Body of pancreas (tissue), 4 donors: Measurements from ENCODE around the gene ATXN7L3. TPM values are rescaled to one million over a fixed set of nuclear protein-coding genes. Genes with fewer than 3 reads are reported as not detected.

Source experiments
- ATAC-seq: fragments of 150-250 bp; one replicate; pipeline ENCODE4 v1.9.1; 2016
- DNase-seq, 4 donors: peaks; one replicate each; pipeline ENCODE4 v3.0.0-alpha.2; 2019
- H3K27ac ChIP-seq, 4 donors: fragments of 200-600 bp; sonication (generic); 1 replicate in 3 of 4; 2 replicates in 1 of 4; pipeline versions ENCODE4 v1.5.1 to v1.6.1; 2016 to 2019; ENCODE audit warnings: mild to moderate bottlenecking in 1 of 4, mixed read lengths in 1 of 4, moderate library complexity in 1 of 4
- H3K27me3 ChIP-seq, 2 donors: fragments of 200-600 bp; sonication (generic); one replicate each; pipeline ENCODE4 v1.6.0; 2016; ENCODE audit warnings: mild to moderate bottlenecking in 1 of 2
- H3K36me3 ChIP-seq, 2 donors: fragments of 200-600 bp; sonication (generic); replicated peaks in 1 of 2; 2 replicates each; pipeline ENCODE4 v1.5.1; 2016; ENCODE audit warnings: low read depth in 2 of 2; ENCODE audit not compliant: insufficient read depth in 1 of 2
- H3K4me1 ChIP-seq: fragments of 200-600 bp; sonication (generic); one replicate; pipeline ENCODE4 v1.6.0; 2016
- H3K4me3 ChIP-seq, 2 donors: fragments of 200-600 bp; sonication (generic); 1 replicate in 1 of 2; 2 replicates in 1 of 2; pipeline ENCODE4 v1.5.1; 2016 to 2019
- H3K9me3 ChIP-seq, 3 donors: fragments of 200-600 bp; sonication (generic); 1 replicate in 2 of 3; 2 replicates in 1 of 3; pipeline ENCODE4 v1.5.1; 2016
- CTCF ChIP-seq, 7 experiments: fragments of 450-650 bp in 4 of 7; fragments of 200-600 bp in 3 of 7; sonication (generic) in 3 of 7; IDR thresholded peaks; one replicate each; pipeline ENCODE4 v1.5.1; 2016 to 2019; ENCODE audit warnings: antibody characterized with exemption in 7 of 7
- POLR2A ChIP-seq, 3 donors: fragments of 450-650 bp; IDR thresholded peaks; one replicate each; pipeline ENCODE4 v1.6.1; 2016; ENCODE audit warnings: antibody characterized with exemption in 3 of 3, mild to moderate bottlenecking in 2 of 3
- WGBS, 2 donors: methylation state at CpG; one replicate each; pipeline ENCODE4 v1.1.5; 2017; 5-methylcytosine and 5-hydroxymethylcytosine counted together
- intact Hi-C: fragments of 100-400 bp; cut with DNase I; formaldehyde crosslinking; loops from one replicate; pipeline ENCODE4 v1.15.1; 2023
- total RNA-seq, 2 donors: library from RNA; depleted of rRNA; stranded (reverse); fragments of >200 nt; gene quantifications; one replicate each; pipeline ENCODE4 v1.1.0, GENCODE V29; 2016

Gene ATXN7L3
- total RNA-seq, 2 donors from 2014 or later = 21.0 to 37.6 TPM

GRCh38 chr17:44236444-44236991, 36.8 kb upstream of the ATXN7L3 start:
- Histone ChIP-seq H3K27me3 (no peaks in the 10 kb centered on the region), H3K36me3 (no peaks in the 10 kb centered on the region), H3K27ac (no peak overlapping the region), H3K9me3 (no peaks in the 10 kb centered on the region), H3K4me3 (no peak overlapping the region), H3K4me1 (peaks cover 6% of the 10 kb centered on the region)
- no peak for ATAC-seq
- intact Hi-C loops = no loop called here
- TF ChIP-seq POLR2A (IDR thresholded peaks at IDR 0.05) = no peak
- TF ChIP-seq CTCF (IDR thresholded peaks at IDR 0.05) = no peak
- DNase-seq = no peak
- WGBS, 2 donors = 68 to 73% methylated on average over 5 of the region's 5 CpGs

DNA sequence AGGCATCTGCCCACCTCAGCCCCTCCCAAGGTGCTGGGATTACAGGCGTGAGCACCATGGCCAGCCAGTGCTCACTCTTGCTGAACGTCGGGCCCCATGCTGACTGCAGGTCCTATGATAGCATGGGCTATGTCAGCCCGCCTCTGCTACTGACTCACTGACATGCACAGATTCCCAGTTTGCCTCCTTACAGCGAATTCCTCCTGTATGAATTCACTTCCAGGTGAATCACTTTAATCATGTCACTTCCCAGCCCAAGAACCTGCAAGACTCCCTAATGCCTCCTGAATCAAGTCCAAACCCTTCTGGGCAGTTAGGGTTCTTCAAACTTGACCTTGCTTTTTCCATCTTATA, 35.9 kb upstream of the ATXN7L3 start:
- Histone ChIP-seq H3K27ac (no peak overlapping the region), H3K4me1 (peaks cover 6% of the 10 kb centered on the region), H3K27me3 (no peaks in the 10 kb centered on the region), H3K36me3 (no peaks in the 10 kb centered on the region), H3K9me3 (no peaks in the 10 kb centered on the region), H3K4me3 (no peak overlapping the region)
- TF ChIP-seq POLR2A (IDR thresholded peaks at IDR 0.05) (no peak), CTCF (IDR thresholded peaks at IDR 0.05) (no peak)
- DNase-seq (no peak), ATAC-seq (no peak)
- WGBS, 2 donors = 83 to 95% methylated on average over 5 of the region's 5 CpGs
- intact Hi-C loops = no loop called here

DNA sequence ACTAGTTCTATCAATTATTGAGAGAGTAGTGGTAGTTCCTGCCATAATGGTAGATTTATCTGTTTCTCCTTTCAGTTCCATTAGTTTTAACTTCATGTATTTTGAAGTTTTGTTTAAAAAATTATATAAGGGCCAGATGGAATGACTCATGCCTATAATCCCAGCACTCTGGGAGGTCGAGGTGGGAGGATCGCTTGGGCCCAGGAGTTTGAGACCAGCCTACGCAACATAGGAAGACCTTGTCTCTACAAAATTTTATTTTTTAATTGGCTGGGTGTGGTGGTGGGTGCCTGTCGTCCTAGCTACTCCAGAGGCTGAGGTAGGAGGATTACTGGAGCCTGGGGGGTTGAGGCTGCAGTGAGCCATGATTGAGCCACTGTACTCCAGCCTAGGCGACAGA, 33.9 kb upstream of the ATXN7L3 start:
- H3K36me3 ChIP-seq = no peaks in the 10 kb centered on the region
- peaks cover 6% of the 10 kb centered on the region for H3K4me1 ChIP-seq
- H3K27me3 ChIP-seq = no peaks in the 10 kb centered on the region
- DNase-seq (no peak), ATAC-seq (no peak)
- TF ChIP-seq CTCF (IDR thresholded peaks at IDR 0.05) = no peak
- no peak for TF ChIP-seq POLR2A (IDR thresholded peaks at IDR 0.05)
- H3K4me3 ChIP-seq = no peak overlapping the region
- 75 to 83% methylated on average over 5 of the region's 5 CpGs for WGBS, 2 donors
- intact Hi-C loops = no loop called here
- H3K9me3 ChIP-seq = no peaks in the 10 kb centered on the region
- H3K27ac ChIP-seq = no peak overlapping the region

DNA sequence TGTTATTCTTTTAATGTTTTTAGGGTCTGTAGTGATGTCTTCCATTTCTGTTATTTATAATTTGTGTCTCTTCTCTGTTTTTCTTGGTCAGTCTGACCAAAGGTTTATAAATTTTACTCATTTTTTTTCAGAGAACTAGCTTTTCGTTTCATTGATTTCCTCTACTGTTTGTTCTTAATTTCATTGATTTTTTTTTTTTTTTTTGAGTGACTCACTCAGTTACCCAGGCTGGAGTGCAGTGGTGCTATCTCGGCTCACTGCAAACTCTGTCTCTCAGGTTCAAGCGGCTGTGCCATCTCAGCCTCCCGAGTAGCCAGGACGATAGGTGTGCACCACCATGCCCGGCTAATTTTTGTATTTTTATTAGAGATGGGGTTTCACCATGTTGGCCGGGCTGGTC, 32.4 kb upstream of the ATXN7L3 start:
- H3K27me3 ChIP-seq = no peaks in the 10 kb centered on the region
- peaks cover 6% of the 10 kb centered on the region for H3K4me1 ChIP-seq
- no peak overlapping the region for H3K27ac ChIP-seq
- H3K9me3 ChIP-seq = no peaks in the 10 kb centered on the region
- DNase-seq (no peak), ATAC-seq (no peak)
- intact Hi-C loops = no loop called here
- no peak overlapping the region for H3K4me3 ChIP-seq
- no peaks in the 10 kb centered on the region for H3K36me3 ChIP-seq
- TF ChIP-seq POLR2A (IDR thresholded peaks at IDR 0.05) (no peak), CTCF (IDR thresholded peaks at IDR 0.05) (no peak)
- WGBS, 2 donors = 57 to 70% methylated on average over 7 of the region's 7 CpGs

DNA sequence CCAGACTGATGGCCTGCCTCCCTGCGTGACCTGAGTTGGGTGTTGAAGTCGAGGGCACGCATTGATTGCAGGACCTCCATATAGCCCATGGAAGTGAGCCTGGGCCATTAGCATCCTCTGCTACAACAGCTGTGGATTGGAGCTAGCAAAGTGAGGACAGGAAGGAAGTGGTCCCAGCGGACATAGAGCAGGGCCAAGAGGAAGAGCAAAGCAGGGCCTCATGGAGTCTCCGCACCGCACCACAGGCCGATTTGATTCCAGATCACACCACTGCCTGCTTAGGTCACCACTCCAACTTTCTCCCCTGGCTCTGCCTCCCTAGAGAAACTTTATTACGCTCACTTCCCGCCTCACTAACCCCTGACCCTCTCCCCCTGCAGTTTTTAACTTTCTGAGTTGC, 30.5 kb upstream of the ATXN7L3 start:
- Histone ChIP-seq H3K27ac (no peak overlapping the region), H3K9me3 (no peaks in the 10 kb centered on the region), H3K27me3 (no peaks in the 10 kb centered on the region), H3K36me3 (no peaks in the 10 kb centered on the region), H3K4me1 (peaks cover 5% of the 10 kb centered on the region), H3K4me3 (no peak overlapping the region)
- WGBS, 2 donors = 69 to 90% methylated on average over 7 to 8 of the region's 9 CpGs
- DNase-seq (no peak), ATAC-seq (no peak)
- no peak for TF ChIP-seq CTCF (IDR thresholded peaks at IDR 0.05)
- TF ChIP-seq POLR2A (IDR thresholded peaks at IDR 0.05) = no peak
- intact Hi-C loops = no loop called here
